Hindlimb muscle (tissue), 1 donor: ENCODE measurements around the gene ALG12. TPM values are rescaled to one million over a fixed set of nuclear protein-coding genes. Genes with fewer than 3 reads are reported as not detected.
"Not testable (repeated sequence)": the region's sequence is repeated elsewhere in the genome, so short reads cannot be mapped to it uniquely, and the experiment has no call there.

Experiments used
- DNase-seq: peaks from one replicate; pipeline ENCODE4 v3.0.0-alpha.2; 2013
- polyA plus RNA-seq: library from polyadenylated mRNA; unstranded; fragments of 120-200 nt; gene quantifications from one replicate; pipeline ENCODE4 v1.2.1, GENCODE V29; 2013; ENCODE audit not compliant: insufficient read length

The ALG12 gene
- polyA plus RNA-seq, 1 donor: 16.4 TPM

- DNase-seq: not testable (repeated sequence)
Observed at GRCh38 chr22:49945042-49945794, 27.0 kb upstream of the ALG12 start.

DNA sequence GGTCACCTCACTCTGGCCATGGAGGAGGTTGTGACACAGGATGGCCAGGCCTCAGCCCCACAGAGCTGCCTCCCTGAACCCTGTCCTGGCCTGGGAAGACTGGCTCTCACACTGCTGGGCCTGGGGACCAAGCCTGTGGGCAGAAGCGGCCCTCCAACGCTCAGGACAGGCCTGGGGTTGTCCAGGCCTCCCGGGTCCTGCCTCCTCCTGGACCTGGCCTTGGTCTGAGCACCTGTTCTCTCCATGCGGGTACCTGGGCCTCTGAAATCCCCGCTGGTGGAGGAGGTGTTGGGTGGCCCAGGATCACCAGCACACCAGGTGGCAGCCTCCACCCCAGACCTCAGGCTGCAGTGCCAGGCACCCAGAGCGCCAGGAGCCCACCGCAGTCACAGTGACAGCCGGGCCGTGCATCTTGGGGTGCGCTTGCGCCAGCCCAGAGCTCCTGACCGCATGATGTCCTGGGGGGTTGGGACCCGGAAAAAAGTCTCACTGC is 26.2 kb upstream of the ALG12 start:
- no peak for DNase-seq

DNA sequence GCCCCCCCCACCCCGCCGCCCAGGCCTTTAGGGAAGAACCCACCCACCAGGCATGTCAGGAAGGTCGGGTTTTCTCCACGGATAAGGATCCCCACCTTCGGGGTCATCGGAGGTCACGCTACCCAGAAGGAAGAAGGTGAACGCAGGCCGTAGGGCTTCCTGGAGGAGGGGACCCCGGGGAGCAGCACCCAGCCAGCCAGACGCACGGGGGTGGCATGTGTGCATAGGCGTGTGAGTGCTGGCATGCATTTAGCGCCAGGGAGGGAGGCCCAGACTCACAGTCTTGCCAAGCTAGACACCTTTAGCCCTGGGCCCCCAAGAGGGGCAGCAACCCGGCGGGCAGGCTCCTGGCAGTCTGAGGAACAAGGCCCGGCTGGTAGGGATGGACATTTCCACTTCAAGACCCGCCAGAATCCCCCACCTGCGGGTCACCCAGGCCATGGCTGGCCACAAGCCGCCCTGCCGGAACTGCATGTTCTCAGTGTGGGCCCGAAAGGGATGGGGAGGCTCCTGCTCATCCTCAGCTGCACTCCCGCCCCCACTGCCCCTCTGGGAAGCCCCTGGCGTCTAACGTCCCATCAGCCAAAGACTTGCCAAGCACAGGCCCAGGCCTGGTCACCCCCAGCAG is 25.6 kb upstream of the ALG12 start:
- no peak for DNase-seq

DNA sequence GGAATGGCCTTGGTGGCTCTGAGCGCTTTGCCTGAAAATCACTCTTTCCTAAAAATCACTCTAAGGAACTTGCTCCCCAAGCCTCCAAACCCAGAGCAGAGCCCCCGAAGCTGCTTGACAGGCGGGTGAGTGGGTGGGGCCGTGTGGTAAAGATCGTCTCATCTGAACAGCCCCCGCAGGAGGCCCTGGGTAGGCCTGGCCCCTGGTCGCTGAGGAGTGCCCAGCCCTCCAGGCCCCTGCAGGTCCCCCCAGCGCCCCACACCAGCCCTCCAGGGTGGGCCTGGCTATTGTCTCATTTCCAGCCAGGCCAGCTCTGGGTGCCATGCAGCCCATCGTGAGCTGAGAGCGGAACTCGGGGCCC is 25.1 kb upstream of the ALG12 start:
- DNase-seq: no peak

DNA sequence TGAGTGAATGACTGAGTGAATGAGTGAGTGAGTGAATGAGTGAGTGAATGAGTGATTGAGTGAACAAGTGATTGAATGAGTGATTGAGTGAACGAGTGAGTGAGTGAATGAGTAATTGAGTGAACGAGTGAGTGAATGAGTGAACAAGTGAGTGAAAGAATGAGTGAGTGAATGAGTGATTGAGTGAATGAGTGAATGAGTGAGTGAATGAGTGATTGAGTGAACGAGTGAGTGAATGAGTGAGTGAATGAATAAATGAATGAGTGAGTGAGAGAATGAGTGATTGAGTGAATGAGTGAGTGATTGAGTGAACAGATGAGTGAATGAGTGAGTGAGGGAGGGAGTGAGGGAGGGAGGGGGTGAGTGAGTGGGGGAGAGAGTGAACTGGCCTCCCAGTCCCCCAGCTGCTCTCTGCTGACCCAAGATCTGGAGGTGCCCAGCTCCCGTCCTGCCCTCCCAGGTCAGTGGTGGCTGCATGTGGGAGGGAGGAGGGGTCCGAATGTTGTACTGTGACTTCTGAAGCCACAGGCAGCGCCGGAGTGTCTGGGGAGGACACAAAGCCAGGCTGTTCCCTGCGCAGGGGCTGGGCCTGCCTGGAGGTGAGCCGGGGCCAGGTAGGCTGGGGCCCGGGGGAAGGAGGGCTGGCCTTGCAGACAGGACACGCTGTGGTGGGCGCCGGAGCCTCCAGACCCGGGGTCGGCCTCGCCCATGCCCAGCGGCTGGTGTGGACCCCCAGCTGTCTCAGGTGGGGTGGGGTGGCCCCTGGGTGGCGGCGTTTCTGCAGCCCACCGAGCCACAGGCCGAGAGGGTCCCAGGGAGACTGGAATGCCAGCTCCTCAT is 24.5 kb upstream of the ALG12 start:
- DNase-seq: no peak

GRCh38 chr22:49941507-49942316 is 23.5 kb upstream of the ALG12 start:
- no peak for DNase-seq

- no peak for DNase-seq
Observed at GRCh38 chr22:49938565-49939136, 20.4 kb upstream of the ALG12 start.

- no peak for DNase-seq
Observed at GRCh38 chr22:49937758-49938564, 19.7 kb upstream of the ALG12 start.

- DNase-seq: no peak
Observed at GRCh38 chr22:49936973-49937757, 18.9 kb upstream of the ALG12 start.

DNA sequence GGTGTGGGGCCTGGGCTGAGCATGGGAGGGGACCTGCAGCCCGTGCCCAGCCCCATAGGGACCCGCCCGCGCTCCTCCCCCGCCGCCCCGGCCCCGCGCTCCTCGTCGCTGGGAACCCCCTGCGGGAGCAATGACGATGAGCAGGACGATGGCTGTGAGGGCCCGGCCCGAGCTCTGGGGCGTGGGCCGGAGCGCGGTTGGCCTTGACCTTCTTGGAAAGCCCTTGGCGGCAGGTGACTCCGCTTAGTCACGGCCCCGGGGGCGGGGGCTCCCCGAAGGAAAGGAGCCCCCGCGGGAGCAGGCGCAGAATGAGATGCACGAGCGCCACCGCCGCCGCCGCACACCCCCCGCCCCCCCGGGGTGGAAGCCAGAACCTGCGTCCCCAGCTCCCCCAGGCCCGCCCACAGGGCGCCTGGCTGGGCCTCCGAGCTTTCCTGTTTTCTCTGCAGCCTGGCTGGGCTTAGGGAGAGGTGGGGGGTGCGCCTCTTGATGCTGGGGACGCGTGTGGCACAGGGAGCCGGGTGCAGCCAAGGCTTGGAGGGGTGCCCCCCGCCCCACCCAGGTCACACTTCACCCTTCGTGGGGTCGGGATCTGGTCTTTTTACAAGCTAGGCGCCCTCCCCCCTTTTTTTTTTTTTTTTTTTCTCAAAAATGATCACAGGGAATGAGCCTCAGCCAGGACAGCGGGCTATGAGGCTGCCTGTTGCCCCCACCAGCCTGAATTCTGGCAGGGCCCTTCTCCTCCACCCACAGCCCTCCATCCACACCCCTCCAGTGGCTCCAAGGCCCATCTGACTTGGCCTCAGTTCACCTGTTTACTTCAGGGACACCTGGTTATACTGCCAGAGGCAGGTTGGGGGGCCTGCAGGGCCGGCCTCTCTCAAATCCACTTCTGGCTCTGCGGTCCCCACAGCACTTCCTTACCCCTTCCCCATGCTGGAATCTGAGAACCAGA is 18.1 kb upstream of the ALG12 start:
- peak; percentile 65 for DNase-seq

DNA sequence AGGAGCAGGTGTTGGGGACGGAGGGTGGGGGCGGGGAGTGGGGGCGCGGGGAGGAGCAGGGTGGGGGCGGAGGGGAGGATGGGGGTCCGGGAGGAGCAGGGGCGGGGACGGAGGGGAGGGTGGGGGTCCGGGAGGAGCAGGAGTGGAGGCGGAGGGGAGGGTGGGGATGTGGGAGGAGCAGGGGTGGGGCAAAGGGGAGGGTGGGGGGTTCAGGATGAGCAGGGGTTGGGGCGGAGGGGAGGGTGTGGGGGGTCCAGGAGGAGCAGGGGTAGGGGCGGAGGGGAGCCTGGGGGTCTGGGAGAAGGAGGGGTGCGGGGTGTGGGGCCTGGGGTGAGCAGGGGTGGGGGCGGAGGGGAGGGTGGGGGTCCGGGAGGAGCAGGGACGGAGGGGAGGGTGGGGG is 17.3 kb upstream of the ALG12 start:
- no peak for DNase-seq

GRCh38 chr22:49934891-49935557 is 16.8 kb upstream of the ALG12 start:
- peak; percentile 62 for DNase-seq

GRCh38 chr22:49934160-49934890 is 16.1 kb upstream of the ALG12 start:
- no peak for DNase-seq

- DNase-seq: no peak
Observed at GRCh38 chr22:49933236-49934159, 15.3 kb upstream of the ALG12 start.

GRCh38 chr22:49930596-49931412 is 12.6 kb upstream of the ALG12 start:
- DNase-seq: no peak
